ENCODE results near the gene MPG.

MPG gene

GRCh38 chr16:83781-84615 lies 6.0 kb downstream of the MPG start:
- no peak for DNase-seq

- DNase-seq, result peak; percentile 12
Measured at GRCh38 chr16:84718-85406, 6.8 kb downstream of the MPG start.

- DNase-seq, result no peak
Measured at GRCh38 chr16:85407-85782, 7.4 kb downstream of the MPG start.

- no peak for DNase-seq
Measured at GRCh38 chr16:85865-86264, 7.8 kb downstream of the MPG start.

GRCh38 chr16:86483-86952 lies 8.5 kb downstream of the MPG start:
- DNase-seq, result no peak

GRCh38 chr16:88613-89012 lies 10.6 kb downstream of the MPG start:
- DNase-seq, result no peak

- no peak for DNase-seq
Measured at GRCh38 chr16:89391-90302, 11.6 kb downstream of the MPG start.

- no peak for DNase-seq
Measured at GRCh38 chr16:91484-91883, 13.5 kb downstream of the MPG start.

- DNase-seq, result no peak
Measured at GRCh38 chr16:92431-93339, 14.7 kb downstream of the MPG start.

GRCh38 chr16:94918-95265 lies 16.9 kb downstream of the MPG start:
- DNase-seq, result no peak

- DNase-seq, result peak; percentile 91
Measured at GRCh38 chr16:96935-97381, 18.9 kb downstream of the MPG start.

- DNase-seq, result no peak
Measured at GRCh38 chr16:97822-98221, 19.8 kb downstream of the MPG start.

GRCh38 chr16:100989-101388 lies 23.0 kb downstream of the MPG start:
- DNase-seq, result no peak

GRCh38 chr16:101586-101985 lies 23.6 kb downstream of the MPG start:
- no peak for DNase-seq

GRCh38 chr16:102060-102855 lies 24.2 kb downstream of the MPG start:
- DNase-seq, result no peak

- DNase-seq, result no peak
Measured at GRCh38 chr16:104355-104754, 26.3 kb downstream of the MPG start.

GRCh38 chr16:104928-105327 lies 26.9 kb downstream of the MPG start:
- no peak for DNase-seq

- no peak for DNase-seq
Measured at GRCh38 chr16:105521-105920, 27.5 kb downstream of the MPG start.

GRCh38 chr16:106623-107324 lies 28.7 kb downstream of the MPG start:
- peak; percentile 75 for DNase-seq

- no peak for DNase-seq
Measured at GRCh38 chr16:112153-112840, 34.3 kb downstream of the MPG start.
